Smooth muscle cell (in vitro differentiated cells): ENCODE data around the gene LRRC4B. TPM values are rescaled to one million over a fixed set of nuclear protein-coding genes. Genes with fewer than 3 reads are reported as not detected.

Experiments
- DNase-seq: peaks from one replicate; lab custom pipeline; 2025; ENCODE audit not compliant: unreplicated experiment; lab: John Stamatoyannopoulos, UW
- H2AFZ ChIP-seq: fragments of 200-600 bp; sonication (generic); 2 replicates; pipeline ENCODE4 v1.6.0; 2016; ENCODE audit warnings: antibody characterized with exemption, low read depth, mild to moderate bottlenecking
- H3F3A ChIP-seq: fragments of 200-600 bp; sonication (generic); 2 replicates; pipeline ENCODE4 v1.6.0; 2017; ENCODE audit warnings: antibody characterized with exemption, low read depth
- H3K27ac ChIP-seq: fragments of 200-600 bp; sonication (generic); 2 replicates; pipeline ENCODE4 v1.5.1; 2016; ENCODE audit warnings: low read depth, mild to moderate bottlenecking
- H3K27me3 ChIP-seq: fragments of 200-600 bp; sonication (generic); 2 replicates; pipeline ENCODE4 v1.6.1; 2016; ENCODE audit warnings: low read depth, mild to moderate bottlenecking
- H3K36me3 ChIP-seq: fragments of 200-600 bp; sonication (generic); 2 replicates; pipeline ENCODE4 v1.5.1; 2016; ENCODE audit warnings: low read depth
- H3K4me1 ChIP-seq: fragments of 200-600 bp; sonication (generic); 2 replicates; pipeline ENCODE4 v1.5.1; 2016; ENCODE audit warnings: low read depth
- H3K4me2 ChIP-seq: fragments of 200-600 bp; sonication (generic); 2 replicates; pipeline ENCODE4 v1.6.0; 2016; ENCODE audit warnings: mild to moderate bottlenecking
- H3K4me3 ChIP-seq: fragments of 200-600 bp; sonication (generic); 2 replicates; pipeline ENCODE4 v1.5.1; 2016; ENCODE audit warnings: mild to moderate bottlenecking
- H3K79me2 ChIP-seq: fragments of 200-600 bp; sonication (generic); 2 replicates; pipeline ENCODE4 v1.6.0; 2016; ENCODE audit warnings: low read depth, mild to moderate bottlenecking
- H3K9ac ChIP-seq: fragments of 200-600 bp; sonication (generic); 2 replicates; pipeline ENCODE4 v1.6.0; 2016; ENCODE audit warnings: low read depth
- H3K9me3 ChIP-seq: fragments of 200-600 bp; sonication (generic); replicated peaks from 2 replicates; pipeline ENCODE4 v1.5.1; 2016; ENCODE audit warnings: low read depth
- H4K20me1 ChIP-seq: fragments of 200-600 bp; sonication (generic); 2 replicates; pipeline ENCODE4 v1.6.0; 2016; ENCODE audit warnings: low read depth
- CTCF ChIP-seq: fragments of 200-600 bp; sonication (generic); IDR thresholded peaks from 2 replicates; pipeline ENCODE4 v1.5.1; 2017; ENCODE audit warnings: borderline replicate concordance, mild to moderate bottlenecking, antibody characterized with exemption; ENCODE audit not compliant: insufficient read depth, poor library complexity, severe bottlenecking
- WGBS: methylation state at CpG from one replicate; pipeline ENCODE4 v1.1.7; 2016; ENCODE audit warnings: low lambda C conversion rate; 5-methylcytosine and 5-hydroxymethylcytosine counted together
- polyA plus RNA-seq: library from polyadenylated mRNA; unstranded; fragments of >200 nt; fragmentation: Nextera tagmentation; extraction: Ambion mirVana; gene quantifications from 2 replicates; pipeline ENCODE4 v1.2.1, GENCODE V29; 2016
- total RNA-seq: library from RNA; depleted of rRNA; stranded (reverse); fragments of >200 nt; gene quantifications from 2 replicates; pipeline ENCODE4 v1.2.3, GENCODE V29; 2014

The LRRC4B gene
- total and polyA plus RNA-seq, 2 experiments from 2014 or later: 1.7 to 8.6 TPM

- no peak overlapping the region for H2AFZ ChIP-seq
- no peaks in the 10 kb centered on the region for H3K27me3 ChIP-seq
- no peaks in the 10 kb centered on the region for H3K79me2 ChIP-seq
- no peak for DNase-seq
- no peaks in the 10 kb centered on the region for H3K9me3 ChIP-seq
- no peaks in the 10 kb centered on the region for H4K20me1 ChIP-seq
- no peak overlapping the region for H3K27ac ChIP-seq
- H3K9ac ChIP-seq: no peak overlapping the region
- no peaks in the 10 kb centered on the region for H3K36me3 ChIP-seq
- no peaks in the 10 kb centered on the region for H3F3A ChIP-seq
- H3K4me3 ChIP-seq: peak overlapping the region; percentile 74
- H3K4me2 ChIP-seq: peak overlapping the region; percentile 79
- 91% methylated on average over 36 of the region's 36 CpGs for WGBS
- H3K4me1 ChIP-seq: peaks cover 4% of the 10 kb centered on the region
- TF ChIP-seq CTCF: no peak
Observed at GRCh38 chr19:50512112-50512998, 55.9 kb downstream of the LRRC4B start.

GRCh38 chr19:50511069-50511822 lies 57.0 kb downstream of the LRRC4B start, which contains the start of gene JOSD2:
JOSD2 (minus strand) TSS chr19:50511191; CDS start chr19:50510431, 760 bp downstream.
- Histone ChIP-seq H3F3A (no peaks in the 10 kb centered on the region), H3K9ac (peak within 1 kb of the TSS; percentile 64)
- 2% methylated on average over 67 of the region's 69 CpGs for WGBS

GRCh38 chr19:50510700-50511068 lies 57.6 kb downstream of the LRRC4B start:
- H3K4me2 ChIP-seq: peak overlapping the region; percentile 86
- 9% methylated on average over 10 of the region's 10 CpGs for WGBS
- H3F3A ChIP-seq: no peaks in the 10 kb centered on the region
- no peaks in the 10 kb centered on the region for H4K20me1 ChIP-seq
- peak overlapping the region; percentile 64 for H3K9ac ChIP-seq
- peak overlapping the region; percentile 50 for H3K27ac ChIP-seq
- peaks cover 4% of the 10 kb centered on the region for H3K4me1 ChIP-seq
- no peak for DNase-seq
- no peaks in the 10 kb centered on the region for H3K27me3 ChIP-seq
- peak overlapping the region; percentile 74 for H3K4me3 ChIP-seq
- no peaks in the 10 kb centered on the region for H3K79me2 ChIP-seq
- no peak for TF ChIP-seq CTCF
- H3K36me3 ChIP-seq: no peaks in the 10 kb centered on the region
- peak overlapping the region; percentile 40 for H2AFZ ChIP-seq
- no peaks in the 10 kb centered on the region for H3K9me3 ChIP-seq

More at GRCh38 chr19:50511069-50511822, 57.0 kb downstream of the LRRC4B start, which contains the start of gene JOSD2:
- Histone ChIP-seq H3K4me2 (peak within 1 kb of the TSS; percentile 86), H3K4me3 (peak within 1 kb of the TSS; percentile 74), H3K79me2 (no peaks in the 10 kb centered on the region), H3K36me3 (no peaks in the 10 kb centered on the region), H3K27ac (peak within 1 kb of the TSS; percentile 50), H3K4me1 (peaks cover 4% of the 10 kb centered on the region), H4K20me1 (no peaks in the 10 kb centered on the region), H3K27me3 (no peaks in the 10 kb centered on the region), H3K9me3 (no peaks in the 10 kb centered on the region), H2AFZ (peak within 1 kb of the TSS; percentile 40)
- peak; percentile 83 for DNase-seq
- TF ChIP-seq CTCF: no peak
